Measurements from ENCODE around the gene SLC24A3.

DNA sequence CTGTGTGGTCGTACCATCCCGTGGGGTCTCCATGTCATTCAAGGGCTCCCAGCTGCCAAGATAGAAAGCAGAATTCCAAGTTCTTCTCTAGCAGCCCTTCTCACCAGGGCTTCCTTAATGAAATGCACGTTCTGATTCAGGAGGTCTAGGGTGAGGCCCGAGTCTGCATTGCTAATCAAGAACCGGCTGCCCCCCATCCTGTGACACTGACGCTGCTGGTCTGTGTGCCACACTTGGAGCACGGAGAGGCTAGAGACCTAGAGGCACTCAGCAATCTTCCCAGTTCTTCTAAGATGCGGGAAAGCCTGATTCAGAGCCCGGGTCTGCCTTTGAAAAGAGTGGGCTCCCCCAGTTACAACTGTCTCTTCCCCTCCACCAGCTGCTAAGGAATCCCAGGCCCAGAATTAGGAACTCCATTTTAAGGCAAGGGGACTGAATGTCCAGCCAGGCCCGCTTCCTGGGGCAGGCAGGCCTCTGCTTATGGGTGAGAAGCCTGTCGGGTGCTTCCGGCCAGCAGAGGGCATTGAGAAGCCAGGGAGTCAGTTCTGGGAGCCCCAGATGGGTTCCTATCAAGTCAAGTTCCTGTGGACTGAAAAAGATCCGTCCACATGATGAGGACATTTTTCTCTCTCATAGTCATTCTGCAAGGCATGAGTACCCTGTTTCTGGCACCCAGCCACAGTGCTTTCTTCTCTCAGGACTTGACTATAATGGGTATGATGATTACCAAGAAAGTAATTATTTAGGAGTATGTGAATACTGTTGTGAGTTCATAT lies 475.8 kb downstream of the SLC24A3 start:
- TF ChIP-seq, protein P1, sequence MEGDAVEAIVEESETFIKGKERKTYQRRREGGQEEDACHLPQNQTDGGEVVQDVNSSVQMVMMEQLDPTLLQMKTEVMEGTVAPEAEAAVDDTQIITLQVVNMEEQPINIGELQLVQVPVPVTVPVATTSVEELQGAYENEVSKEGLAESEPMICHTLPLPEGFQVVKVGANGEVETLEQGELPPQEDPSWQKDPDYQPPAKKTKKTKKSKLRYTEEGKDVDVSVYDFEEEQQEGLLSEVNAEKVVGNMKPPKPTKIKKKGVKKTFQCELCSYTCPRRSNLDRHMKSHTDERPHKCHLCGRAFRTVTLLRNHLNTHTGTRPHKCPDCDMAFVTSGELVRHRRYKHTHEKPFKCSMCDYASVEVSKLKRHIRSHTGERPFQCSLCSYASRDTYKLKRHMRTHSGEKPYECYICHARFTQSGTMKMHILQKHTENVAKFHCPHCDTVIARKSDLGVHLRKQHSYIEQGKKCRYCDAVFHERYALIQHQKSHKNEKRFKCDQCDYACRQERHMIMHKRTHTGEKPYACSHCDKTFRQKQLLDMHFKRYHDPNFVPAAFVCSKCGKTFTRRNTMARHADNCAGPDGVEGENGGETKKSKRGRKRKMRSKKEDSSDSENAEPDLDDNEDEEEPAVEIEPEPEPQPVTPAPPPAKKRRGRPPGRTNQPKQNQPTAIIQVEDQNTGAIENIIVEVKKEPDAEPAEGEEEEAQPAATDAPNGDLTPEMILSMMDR (IDR thresholded peaks at IDR 0.05) = peak; percentile 28 to 48 (median 44)
- TF ChIP-seq POLR2A (IDR thresholded peaks at IDR 0.05) = no peak
